Fibroblast of lung (primary cell): ENCODE measurements around the gene FRMD4A. TPM values are rescaled to one million over a fixed set of nuclear protein-coding genes. Genes with fewer than 3 reads are reported as not detected.
"Not testable (repeated sequence)": the region's sequence is repeated elsewhere in the genome, so short reads cannot be mapped to it uniquely, and the experiment has no call there.

Source experiments
- DNase-seq, 2 donors: peaks; one replicate each; pipeline versions ENCODE4 v3.0.0 to v3.0.0-alpha.2; 2010; ENCODE audit warnings: low read depth in 2 of 2
- H2AFZ ChIP-seq: 2 replicates; pipeline ENCODE4 v1.5.1; 2012; ENCODE audit warnings: low read length, control low read depth, inconsistent platforms
- H3K27ac ChIP-seq: 2 replicates; pipeline ENCODE4 v1.5.1; 2011; ENCODE audit warnings: low read length, control low read depth; ENCODE audit not compliant: insufficient read depth
- H3K27me3 ChIP-seq: 2 replicates; pipeline ENCODE4 v1.5.1; 2011; ENCODE audit warnings: mild to moderate bottlenecking, low read length; ENCODE audit not compliant: control insufficient read depth, insufficient read depth
- H3K36me3 ChIP-seq: 2 replicates; pipeline ENCODE4 v1.5.1; 2011; ENCODE audit warnings: low read length; ENCODE audit not compliant: control insufficient read depth, insufficient read depth
- H3K4me1 ChIP-seq: 2 replicates; pipeline ENCODE4 v1.5.1; 2011; ENCODE audit warnings: low read length; ENCODE audit not compliant: control insufficient read depth, insufficient read depth; ENCODE audit errors: extremely low read depth
- H3K4me2 ChIP-seq: 2 replicates; pipeline ENCODE4 v1.5.1; 2011; ENCODE audit warnings: low read length, control low read depth; ENCODE audit not compliant: insufficient read depth; ENCODE audit errors: extremely low read depth
- H3K4me3 ChIP-seq, 4 experiments: fragments of 200-600 bp in 1 of 4; sonication (generic) in 1 of 4; replicated peaks in 1 of 4; 2 replicates each; pipeline ENCODE4 v1.5.1; 2011 to 2016; ENCODE audit warnings: low read length in 4 of 4, low read depth in 3 of 4, mild to moderate bottlenecking in 3 of 4, control low read depth in 2 of 4, inconsistent platforms in 1 of 4, mixed read lengths in 1 of 4; ENCODE audit not compliant: insufficient read depth in 1 of 4; ENCODE audit errors: control extremely low read depth in 1 of 4
- H3K79me2 ChIP-seq: 2 replicates; pipeline ENCODE4 v1.5.1; 2012; ENCODE audit warnings: mild to moderate bottlenecking, low read length, inconsistent platforms; ENCODE audit not compliant: control insufficient read depth, insufficient read depth
- H3K9ac ChIP-seq: 2 replicates; pipeline ENCODE4 v1.5.1; 2011; ENCODE audit warnings: mild to moderate bottlenecking, low read length, control low read depth; ENCODE audit not compliant: insufficient read depth
- H3K9me3 ChIP-seq: 2 replicates; pipeline ENCODE4 v1.5.1; 2012; ENCODE audit warnings: low read depth, low read length; ENCODE audit not compliant: control insufficient read depth, insufficient read depth
- H4K20me1 ChIP-seq: 2 replicates; pipeline ENCODE4 v1.5.1; 2011; ENCODE audit warnings: low read length; ENCODE audit not compliant: control insufficient read depth, insufficient read depth; ENCODE audit errors: extremely low read depth
- EZH2 ChIP-seq: IDR thresholded peaks from 2 replicates; pipeline ENCODE4 v1.5.1; 2012; ENCODE audit warnings: low read length, control low read depth, mild to moderate bottlenecking; ENCODE audit errors: missing control alignments
- polyA plus RNA-seq, 2 donors: library from polyadenylated mRNA; depleted of rRNA in 1 of 2; stranded (reverse) in 1 of 2; unstranded in 1 of 2; fragments of >200 nt; gene quantifications; 2 replicates each; pipeline ENCODE4 v1.2.1, GENCODE V29; 2011 to 2012; ENCODE audit warnings: missing spikeins in 1 of 2
- total RNA-seq: library from RNA; depleted of rRNA; stranded (reverse); fragments of >200 nt; gene quantifications from 2 replicates; pipeline ENCODE4 v1.2.1, GENCODE V29; 2014
- TF ChIP-seq, protein P1 (sequence below), 2 donors: IDR thresholded peaks in 1 of 2; conservative IDR thresholded peaks in 1 of 2; 1 replicate in 1 of 2; 2 replicates in 1 of 2; pipeline ENCODE4 v1.5.1; 2011 to 2012; ENCODE audit warnings: low read length in 2 of 2, control low read depth in 1 of 2, inconsistent platforms in 1 of 2, low read depth in 1 of 2, mild to moderate bottlenecking in 1 of 2

Gene FRMD4A
- total and polyA plus RNA-seq, 2 donors (not counting 1 experiment from before 2014, with no cell fraction given) = 26.9 to 63.6 TPM

DNA sequence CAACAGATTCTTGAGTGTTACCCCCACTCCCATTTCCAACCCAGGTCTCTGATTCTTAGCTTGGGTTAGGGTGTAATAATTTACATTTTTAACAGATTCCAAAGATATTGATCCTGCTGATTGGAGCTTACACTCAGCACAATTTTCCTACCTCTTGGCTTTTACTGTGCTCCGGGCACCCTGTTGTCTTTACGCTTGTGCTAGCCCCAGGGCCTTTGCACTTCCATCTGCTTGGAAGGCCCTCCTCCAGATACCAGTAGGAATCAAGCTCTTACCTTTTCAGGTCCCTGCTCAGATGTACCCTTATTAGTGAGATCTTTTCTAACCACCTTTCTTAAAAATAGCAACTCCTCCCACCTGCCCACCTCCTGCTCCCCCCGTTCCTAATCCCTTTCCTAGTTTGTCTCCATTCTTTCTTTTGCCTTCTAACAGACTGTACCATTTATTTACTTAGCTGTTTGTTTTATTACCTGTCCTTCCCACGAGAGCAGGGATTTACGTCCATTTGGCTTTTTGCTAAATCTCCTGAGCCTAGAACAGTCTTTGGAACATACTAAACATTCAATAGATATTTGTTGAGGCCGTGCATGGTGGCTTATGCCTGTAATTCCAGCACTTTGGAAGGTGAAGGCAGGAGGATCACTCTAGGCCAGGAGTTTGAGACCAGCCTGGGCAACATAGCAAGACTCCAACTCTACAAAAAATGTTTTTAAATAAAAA, 427.7 kb downstream of the FRMD4A start:
- no peaks in the 10 kb centered on the region for H3K27me3 ChIP-seq
- no peak overlapping the region for H3K4me2 ChIP-seq
- no peak overlapping the region for H3K4me3 ChIP-seq
- no peak overlapping the region for H3K9ac ChIP-seq
- no peaks in the 10 kb centered on the region for H3K4me1 ChIP-seq
- no peak overlapping the region for H2AFZ ChIP-seq
- no peak overlapping the region for H3K27ac ChIP-seq
- H3K79me2 ChIP-seq = no peaks in the 10 kb centered on the region
- DNase-seq = no peak
- no peak for TF ChIP-seq EZH2
- TF ChIP-seq, protein P1, sequence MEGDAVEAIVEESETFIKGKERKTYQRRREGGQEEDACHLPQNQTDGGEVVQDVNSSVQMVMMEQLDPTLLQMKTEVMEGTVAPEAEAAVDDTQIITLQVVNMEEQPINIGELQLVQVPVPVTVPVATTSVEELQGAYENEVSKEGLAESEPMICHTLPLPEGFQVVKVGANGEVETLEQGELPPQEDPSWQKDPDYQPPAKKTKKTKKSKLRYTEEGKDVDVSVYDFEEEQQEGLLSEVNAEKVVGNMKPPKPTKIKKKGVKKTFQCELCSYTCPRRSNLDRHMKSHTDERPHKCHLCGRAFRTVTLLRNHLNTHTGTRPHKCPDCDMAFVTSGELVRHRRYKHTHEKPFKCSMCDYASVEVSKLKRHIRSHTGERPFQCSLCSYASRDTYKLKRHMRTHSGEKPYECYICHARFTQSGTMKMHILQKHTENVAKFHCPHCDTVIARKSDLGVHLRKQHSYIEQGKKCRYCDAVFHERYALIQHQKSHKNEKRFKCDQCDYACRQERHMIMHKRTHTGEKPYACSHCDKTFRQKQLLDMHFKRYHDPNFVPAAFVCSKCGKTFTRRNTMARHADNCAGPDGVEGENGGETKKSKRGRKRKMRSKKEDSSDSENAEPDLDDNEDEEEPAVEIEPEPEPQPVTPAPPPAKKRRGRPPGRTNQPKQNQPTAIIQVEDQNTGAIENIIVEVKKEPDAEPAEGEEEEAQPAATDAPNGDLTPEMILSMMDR (conservative IDR thresholded peaks at IDR 0.05 in 1 of 2, IDR thresholded peaks at IDR 0.05 in 1 of 2; ENCODE audit: low read depth in 1 of 2, low read length in 2 of 2) = no peak
- H3K9me3 ChIP-seq = no peaks in the 10 kb centered on the region
- H4K20me1 ChIP-seq = no peaks in the 10 kb centered on the region
- no peaks in the 10 kb centered on the region for H3K36me3 ChIP-seq

DNA sequence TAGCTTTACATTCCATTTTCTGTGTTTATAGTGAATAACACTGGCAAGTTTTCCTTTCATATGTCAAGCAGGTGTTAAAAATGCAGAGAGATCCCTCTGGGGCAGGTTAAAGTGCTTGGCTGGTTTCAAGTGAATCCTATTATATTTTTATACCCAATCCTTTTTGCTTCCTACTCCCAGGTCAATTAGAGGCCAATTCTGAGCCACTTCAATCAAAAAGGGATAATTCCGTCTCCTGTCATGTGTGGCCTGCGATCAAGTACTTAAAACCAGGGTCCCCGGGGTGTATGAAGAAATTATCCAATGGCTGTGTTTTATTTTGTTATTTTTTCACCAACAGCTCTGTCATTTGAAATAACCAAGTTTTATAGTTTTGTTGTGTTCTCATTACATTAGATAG, 430.8 kb downstream of the FRMD4A start:
- H3K4me2 ChIP-seq = no peak overlapping the region
- H3K9me3 ChIP-seq = no peaks in the 10 kb centered on the region
- H3K27me3 ChIP-seq = no peaks in the 10 kb centered on the region
- DNase-seq = no peak
- H3K9ac ChIP-seq = no peak overlapping the region
- H2AFZ ChIP-seq = no peak overlapping the region
- H3K36me3 ChIP-seq = no peaks in the 10 kb centered on the region
- no peaks in the 10 kb centered on the region for H4K20me1 ChIP-seq
- H3K27ac ChIP-seq = no peak overlapping the region
- H3K4me1 ChIP-seq = no peaks in the 10 kb centered on the region
- TF ChIP-seq EZH2 = no peak
- TF ChIP-seq, protein P1 (conservative IDR thresholded peaks at IDR 0.05 in 1 of 2, IDR thresholded peaks at IDR 0.05 in 1 of 2; ENCODE audit: low read depth in 1 of 2, low read length in 2 of 2) = no peak
- no peak overlapping the region for H3K4me3 ChIP-seq
- no peaks in the 10 kb centered on the region for H3K79me2 ChIP-seq

DNA sequence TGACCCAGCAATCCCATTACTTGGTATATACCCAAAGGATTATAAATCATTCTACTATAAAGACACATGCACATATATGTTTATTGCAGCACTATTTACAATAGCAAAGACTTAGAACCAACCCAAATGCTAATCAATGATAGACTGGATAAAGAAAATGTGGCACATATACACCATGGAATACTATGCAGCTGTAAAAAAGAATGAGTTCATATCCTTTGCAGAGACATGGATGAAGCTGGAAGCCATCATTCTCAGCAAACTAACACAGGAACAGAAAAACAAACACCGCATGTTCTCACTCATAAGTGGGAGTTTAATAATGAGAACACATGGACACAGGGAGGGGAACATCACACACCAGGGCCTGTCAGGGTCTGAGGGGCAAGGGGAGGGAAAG, 434.6 kb downstream of the FRMD4A start:
- not testable (repeated sequence) for DNase-seq, H3K9ac ChIP-seq, H3K79me2 ChIP-seq, H3K36me3 ChIP-seq, H3K27me3 ChIP-seq, H4K20me1 ChIP-seq, H3K9me3 ChIP-seq, H3K27ac ChIP-seq, H3K4me3 ChIP-seq, H3K4me1 ChIP-seq, H2AFZ ChIP-seq, H3K4me2 ChIP-seq
